ENCODE measurements around the gene PPP1CB. TPM values are rescaled to one million over a fixed set of nuclear protein-coding genes. Genes with fewer than 3 reads are reported as not detected.

The PPP1CB gene
- total RNA-seq, 1 donor from 2014 or later = 236 TPM

- no peaks in the 10 kb centered on the region for H3K4me1 ChIP-seq
- no peak overlapping the region for H3K27ac ChIP-seq
- H3K27me3 ChIP-seq = no peaks in the 10 kb centered on the region
- TF ChIP-seq POLR2A (IDR thresholded peaks at IDR 0.05) (no peak), CTCF (IDR thresholded peaks at IDR 0.05) (peak; percentile 47 to 77 (median 53)), POLR2AphosphoS5 (IDR thresholded peaks at IDR 0.05; ENCODE audit: insufficient read depth in 1 of 2, low read depth in 1 of 2) (no peak)
- no peaks in the 10 kb centered on the region for H3K9me3 ChIP-seq
- no peak overlapping the region for H3K4me3 ChIP-seq
- intact Hi-C loops (cut with DNase I) = no loop called here
- DNase-seq (ENCODE audit: extremely low spot score in 2 of 2) = no peak
- H3K36me3 ChIP-seq = no peaks in the 10 kb centered on the region
Measured at GRCh38 chr2:28821295-28821958, 69.8 kb downstream of the PPP1CB start.

GRCh38 chr2:28822036-28822435 lies 70.4 kb downstream of the PPP1CB start:
- no peaks in the 10 kb centered on the region for H3K27me3 ChIP-seq
- H3K36me3 ChIP-seq = no peaks in the 10 kb centered on the region
- no peak overlapping the region for H3K27ac ChIP-seq
- H3K4me1 ChIP-seq = no peaks in the 10 kb centered on the region
- intact Hi-C loops (cut with DNase I) = no loop called here
- H3K9me3 ChIP-seq = no peaks in the 10 kb centered on the region
- H3K4me3 ChIP-seq = no peak overlapping the region
- DNase-seq (ENCODE audit: extremely low spot score in 2 of 2) = no peak
- TF ChIP-seq POLR2A (IDR thresholded peaks at IDR 0.05) (no peak), CTCF (IDR thresholded peaks at IDR 0.05) (no peak), POLR2AphosphoS5 (IDR thresholded peaks at IDR 0.05; ENCODE audit: insufficient read depth in 1 of 2, low read depth in 1 of 2) (no peak)

GRCh38 chr2:28824207-28824606 lies 72.6 kb downstream of the PPP1CB start:
- H3K27ac ChIP-seq = no peak overlapping the region
- intact Hi-C loops (cut with DNase I) = no loop called here
- no peaks in the 10 kb centered on the region for H3K4me1 ChIP-seq
- H3K36me3 ChIP-seq = no peaks in the 10 kb centered on the region
- H3K9me3 ChIP-seq = no peaks in the 10 kb centered on the region
- no peaks in the 10 kb centered on the region for H3K27me3 ChIP-seq
- no peak overlapping the region for H3K4me3 ChIP-seq
- no peak for TF ChIP-seq CTCF (IDR thresholded peaks at IDR 0.05)
- no peak for TF ChIP-seq POLR2AphosphoS5 (IDR thresholded peaks at IDR 0.05; ENCODE audit: insufficient read depth in 1 of 2, low read depth in 1 of 2)
- TF ChIP-seq POLR2A (IDR thresholded peaks at IDR 0.05) = no peak
- DNase-seq (ENCODE audit: extremely low spot score in 2 of 2) = no peak

GRCh38 chr2:28824870-28825269 lies 73.2 kb downstream of the PPP1CB start:
- H3K4me3 ChIP-seq = no peak overlapping the region
- DNase-seq (ENCODE audit: extremely low spot score in 2 of 2) = no peak
- TF ChIP-seq POLR2AphosphoS5 (IDR thresholded peaks at IDR 0.05; ENCODE audit: insufficient read depth in 1 of 2, low read depth in 1 of 2) (no peak), CTCF (IDR thresholded peaks at IDR 0.05) (no peak), POLR2A (IDR thresholded peaks at IDR 0.05) (no peak)
- no peaks in the 10 kb centered on the region for H3K36me3 ChIP-seq
- no peaks in the 10 kb centered on the region for H3K27me3 ChIP-seq
- H3K9me3 ChIP-seq = no peaks in the 10 kb centered on the region
- intact Hi-C loops (cut with DNase I) = no loop called here
- H3K27ac ChIP-seq = no peak overlapping the region
- no peaks in the 10 kb centered on the region for H3K4me1 ChIP-seq

- no peak overlapping the region for H3K27ac ChIP-seq
- no peaks in the 10 kb centered on the region for H3K36me3 ChIP-seq
- DNase-seq (ENCODE audit: extremely low spot score in 2 of 2) = no peak
- TF ChIP-seq POLR2A (IDR thresholded peaks at IDR 0.05) (no peak), POLR2AphosphoS5 (IDR thresholded peaks at IDR 0.05; ENCODE audit: insufficient read depth in 1 of 2, low read depth in 1 of 2) (no peak), CTCF (IDR thresholded peaks at IDR 0.05) (no peak)
- H3K4me3 ChIP-seq = no peak overlapping the region
- intact Hi-C loops (cut with DNase I) = no loop called here
- no peaks in the 10 kb centered on the region for H3K4me1 ChIP-seq
- H3K9me3 ChIP-seq = no peaks in the 10 kb centered on the region
- H3K27me3 ChIP-seq = no peaks in the 10 kb centered on the region
Measured at GRCh38 chr2:28828382-28828781, 76.8 kb downstream of the PPP1CB start.
